Measurements from ENCODE around the gene LSM11. TPM values are rescaled to one million over a fixed set of nuclear protein-coding genes. Genes with fewer than 3 reads are reported as not detected.

The LSM11 gene
- total RNA-seq, 1 donor from 2014 or later = 6.1 TPM

GRCh38 chr5:157766902-157767301, 23.4 kb downstream of the LSM11 start:
- intact Hi-C loops (cut with micrococcal nuclease) = no loop called here

- intact Hi-C loops (cut with micrococcal nuclease) = no loop called here
These were observed 24.2 kb downstream of the LSM11 start for GRCh38 chr5:157767689-157768088.

GRCh38 chr5:157770665-157771064, 27.2 kb downstream of the LSM11 start:
- intact Hi-C loops (cut with micrococcal nuclease) = no loop called here

- intact Hi-C loops (cut with micrococcal nuclease) = no loop called here
These were observed 28.6 kb downstream of the LSM11 start for GRCh38 chr5:157772127-157772526.

GRCh38 chr5:157778121-157778805, 34.8 kb downstream of the LSM11 start:
- intact Hi-C loops (cut with micrococcal nuclease) = no loop called here

GRCh38 chr5:157779221-157779620, 35.7 kb downstream of the LSM11 start:
- intact Hi-C loops (cut with micrococcal nuclease) = no loop called here

- intact Hi-C loops (cut with micrococcal nuclease) = no loop called here
These were observed 42.3 kb downstream of the LSM11 start for GRCh38 chr5:157785801-157786200.

- intact Hi-C loops (cut with micrococcal nuclease) = no loop called here
These were observed 49.8 kb downstream of the LSM11 start for GRCh38 chr5:157793301-157793700.

GRCh38 chr5:157799578-157799977, 56.1 kb downstream of the LSM11 start:
- intact Hi-C loops (cut with micrococcal nuclease) = no loop called here

- intact Hi-C loops (cut with micrococcal nuclease) = no loop called here
These were observed 56.6 kb downstream of the LSM11 start for GRCh38 chr5:157800137-157800536.

- intact Hi-C loops (cut with micrococcal nuclease) = no loop called here
These were observed 59.2 kb downstream of the LSM11 start for GRCh38 chr5:157802736-157803135.

- intact Hi-C loops (cut with micrococcal nuclease) = no loop called here
These were observed 64.5 kb downstream of the LSM11 start for GRCh38 chr5:157808043-157808442.

Other genes with a start within 250 kb of the LSM11 start
- 313 and 314 TPM in 2 replicates for gene ADAM19, start 167.9 kb upstream of the LSM11 start, total RNA-seq
- gene SOX30, start 91.3 kb upstream of the LSM11 start, total RNA-seq = 0.11 and 0.16 TPM in 2 replicates
- not detected in 2 replicates for gene C5orf52, start 72.2 kb upstream of the LSM11 start, total RNA-seq
- gene THG1L, start 12.3 kb upstream of the LSM11 start, total RNA-seq = 17.0 and 20.3 TPM in 2 replicates
- 109 TPM in 2 replicates for gene CLINT1, start 115.4 kb downstream of the LSM11 start, total RNA-seq

All from T-helper 2 cell treated with Interferon-gamma antibody and Interleukin-4, amounts not matched to agents 100 ng/mL and 5 ng/mL, for 36 hours (primary cell).